OCI-LY3 (cell line): ENCODE measurements around the gene MCF2L2.

Experiments
- EZH2phosphoT487 ChIP-seq: fragments of 200-600 bp; shearing (Covaris generic); IDR thresholded peaks from 2 replicates; pipeline ENCODE4 v1.6.1; 2018; ENCODE audit warnings: antibody characterized with exemption, mixed run types, low read depth
- TF ChIP-seq, protein P1 (sequence below): fragments of 200-600, 300-600 bp; sonication (generic); IDR thresholded peaks from 2 replicates; pipeline ENCODE4 v1.5.1; 2014; ENCODE audit warnings: antibody characterized with exemption, low read length, low read depth

DNA sequence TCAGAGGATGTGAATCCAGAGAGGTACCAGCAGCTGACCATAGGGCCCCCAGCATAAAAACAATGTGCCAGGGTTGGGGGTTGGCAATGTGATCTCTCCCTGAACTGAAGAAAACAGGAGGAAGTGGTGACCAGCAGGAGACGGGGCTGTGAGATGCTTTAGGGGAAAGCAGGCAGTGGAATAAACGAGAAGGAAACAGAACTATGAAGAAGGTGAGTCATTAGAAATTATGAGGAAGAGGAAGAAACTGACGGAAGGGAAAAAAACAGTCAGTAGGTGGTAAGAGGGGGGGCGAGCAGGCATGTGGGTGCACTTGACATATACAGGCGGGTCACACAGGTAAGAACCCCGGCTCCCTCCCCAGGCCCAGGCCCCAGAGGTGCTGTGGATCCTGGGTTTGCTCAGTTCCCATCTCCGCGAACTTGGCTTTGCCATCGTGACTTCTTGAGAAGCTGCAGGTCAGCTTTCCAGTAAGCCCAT is 217.5 kb downstream of the MCF2L2 start:
- TF ChIP-seq, protein P1, sequence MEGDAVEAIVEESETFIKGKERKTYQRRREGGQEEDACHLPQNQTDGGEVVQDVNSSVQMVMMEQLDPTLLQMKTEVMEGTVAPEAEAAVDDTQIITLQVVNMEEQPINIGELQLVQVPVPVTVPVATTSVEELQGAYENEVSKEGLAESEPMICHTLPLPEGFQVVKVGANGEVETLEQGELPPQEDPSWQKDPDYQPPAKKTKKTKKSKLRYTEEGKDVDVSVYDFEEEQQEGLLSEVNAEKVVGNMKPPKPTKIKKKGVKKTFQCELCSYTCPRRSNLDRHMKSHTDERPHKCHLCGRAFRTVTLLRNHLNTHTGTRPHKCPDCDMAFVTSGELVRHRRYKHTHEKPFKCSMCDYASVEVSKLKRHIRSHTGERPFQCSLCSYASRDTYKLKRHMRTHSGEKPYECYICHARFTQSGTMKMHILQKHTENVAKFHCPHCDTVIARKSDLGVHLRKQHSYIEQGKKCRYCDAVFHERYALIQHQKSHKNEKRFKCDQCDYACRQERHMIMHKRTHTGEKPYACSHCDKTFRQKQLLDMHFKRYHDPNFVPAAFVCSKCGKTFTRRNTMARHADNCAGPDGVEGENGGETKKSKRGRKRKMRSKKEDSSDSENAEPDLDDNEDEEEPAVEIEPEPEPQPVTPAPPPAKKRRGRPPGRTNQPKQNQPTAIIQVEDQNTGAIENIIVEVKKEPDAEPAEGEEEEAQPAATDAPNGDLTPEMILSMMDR, result no peak
- TF ChIP-seq EZH2phosphoT487, result no peak
